CD4-positive, alpha-beta T cell treated with Interleukin-17A for 1 hour (primary cell): Measurements from ENCODE around the gene MTFP1.
A peak's percentile ranks its signal among the peaks of the same experiment; 100 is the strongest.
"Not testable (repeated sequence)": the region's sequence is repeated elsewhere in the genome, so short reads cannot be mapped to it uniquely, and the experiment has no call there.

ENCODE experiments used
- DNase-seq: peaks from one replicate; pipeline ENCODE4 v3.0.0-alpha.2; 2020

MTFP1 gene, protein sequence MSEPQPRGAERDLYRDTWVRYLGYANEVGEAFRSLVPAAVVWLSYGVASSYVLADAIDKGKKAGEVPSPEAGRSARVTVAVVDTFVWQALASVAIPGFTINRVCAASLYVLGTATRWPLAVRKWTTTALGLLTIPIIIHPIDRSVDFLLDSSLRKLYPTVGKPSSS

DNA sequence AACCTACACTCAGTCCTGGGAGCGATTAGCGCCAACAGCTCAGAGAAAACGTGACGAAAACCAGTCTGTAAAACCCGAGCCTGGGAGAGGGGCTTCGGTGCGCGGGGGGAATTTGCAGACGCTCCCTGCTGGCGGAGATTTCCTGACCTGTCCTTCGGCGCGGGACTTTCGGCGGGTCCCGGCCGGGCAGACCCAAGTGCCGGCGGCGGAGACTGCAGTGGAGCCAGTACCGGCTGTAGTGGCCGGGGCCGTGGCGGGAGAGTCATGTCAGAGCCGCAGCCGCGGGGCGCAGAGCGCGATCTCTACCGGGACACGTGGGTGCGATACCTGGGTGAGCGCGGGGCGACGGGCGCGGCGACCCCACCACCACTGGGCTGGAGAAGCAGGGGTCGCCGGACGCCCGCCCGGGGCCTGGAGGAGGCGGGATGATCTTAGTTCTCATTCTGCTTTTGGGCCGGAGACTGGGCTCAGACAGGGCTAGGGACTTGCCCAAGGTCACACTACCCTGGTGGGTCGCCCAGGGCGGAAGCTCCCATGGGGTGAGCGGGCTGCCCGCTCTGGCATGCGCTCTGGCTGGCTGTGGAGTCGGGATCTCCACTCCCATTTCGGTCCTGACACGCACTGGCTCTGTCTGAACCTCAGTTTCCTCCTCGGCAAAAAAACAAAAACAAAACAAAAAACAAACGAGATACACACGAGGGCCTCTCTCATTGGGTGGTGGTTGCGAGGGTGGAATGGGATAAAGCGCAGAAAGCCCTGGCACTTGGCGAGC is at the start of gene MTFP1:
Gene MTFP1 (plus strand): TSS at position 153 of the 772 bp plus-strand sequence. CDS start 112 bp downstream, at position 265.
- DNase-seq: peak; percentile 62

DNA sequence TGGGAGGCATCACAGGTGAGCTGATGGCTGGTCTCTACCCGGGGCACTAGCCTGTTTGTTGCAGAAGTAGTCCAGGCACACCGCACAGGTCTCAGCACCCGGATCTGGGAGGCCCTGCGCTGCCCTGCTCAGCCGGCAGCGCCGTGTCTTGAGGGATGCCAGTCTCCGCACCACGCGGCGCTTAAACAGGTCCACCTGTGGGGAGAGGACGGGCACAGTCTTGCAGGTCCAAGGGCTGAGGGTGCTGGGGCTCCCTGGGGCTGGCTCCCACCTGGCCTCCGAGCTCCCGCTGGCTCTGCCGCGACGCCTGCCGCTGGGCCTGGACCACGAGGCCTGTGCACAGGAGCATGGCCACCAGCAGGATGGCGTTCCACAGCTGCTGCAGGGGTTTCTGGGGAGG is 45.6 kb upstream of the MTFP1 start:
- no peak for DNase-seq

DNA sequence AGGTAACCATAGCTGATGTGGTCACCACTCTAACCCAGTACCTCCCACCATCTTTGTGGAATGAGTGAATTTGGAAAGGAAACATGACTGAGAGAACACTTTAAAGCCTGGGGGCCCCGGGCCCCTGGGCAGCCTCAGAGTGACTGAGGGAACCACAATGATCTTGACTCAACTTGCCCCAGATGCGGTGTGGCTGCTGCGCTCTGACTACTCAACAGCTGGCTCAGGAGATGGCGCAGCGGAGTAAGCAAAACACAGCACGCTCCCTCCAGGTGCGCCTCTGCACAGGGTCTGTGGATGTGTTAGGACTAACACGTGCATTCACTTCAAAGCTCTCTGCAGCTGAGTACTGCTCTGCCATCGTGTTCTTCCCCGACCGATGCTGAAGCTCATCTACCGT is 44.3 kb upstream of the MTFP1 start:
- no peak for DNase-seq

DNA sequence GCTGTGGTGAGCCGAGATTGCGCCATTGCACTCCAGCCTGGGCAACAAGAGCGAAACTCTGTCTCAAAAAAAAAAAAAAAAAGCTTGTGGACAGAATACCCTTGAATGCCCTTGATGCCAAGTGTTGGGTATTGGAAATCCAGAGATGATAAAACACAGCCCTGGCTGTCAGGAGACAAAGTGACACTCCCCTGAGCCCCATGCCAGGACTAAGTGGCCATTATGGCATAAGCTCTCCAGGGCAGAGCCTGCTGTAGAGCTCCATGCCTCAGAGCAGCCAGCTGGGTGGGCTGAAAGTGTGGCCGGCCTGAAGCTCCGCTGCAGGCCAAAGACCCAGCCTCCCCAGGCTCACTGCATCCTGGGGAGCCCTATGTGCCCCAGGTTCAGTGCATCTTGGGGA is 43.2 kb upstream of the MTFP1 start:
- no peak for DNase-seq

DNA sequence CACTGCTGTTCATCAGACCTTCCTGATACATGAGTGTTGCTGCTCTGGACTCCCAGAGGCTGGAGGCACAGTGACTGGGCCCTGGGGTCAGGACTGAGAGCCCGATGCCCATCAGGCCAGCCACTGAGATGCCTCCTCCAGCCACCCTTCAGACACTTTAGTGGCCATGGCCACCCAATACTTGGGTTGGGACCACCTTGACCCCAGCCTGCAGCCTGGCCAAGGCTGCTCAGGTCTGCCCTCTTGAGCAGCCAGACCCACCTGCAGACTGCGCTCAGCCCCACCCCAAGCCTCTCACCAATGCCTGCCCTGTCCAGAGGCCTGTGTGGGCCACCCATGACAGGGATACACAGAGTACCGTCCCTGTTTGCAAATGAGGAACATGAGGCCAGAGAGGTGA is 42.5 kb upstream of the MTFP1 start:
- DNase-seq: no peak

DNA sequence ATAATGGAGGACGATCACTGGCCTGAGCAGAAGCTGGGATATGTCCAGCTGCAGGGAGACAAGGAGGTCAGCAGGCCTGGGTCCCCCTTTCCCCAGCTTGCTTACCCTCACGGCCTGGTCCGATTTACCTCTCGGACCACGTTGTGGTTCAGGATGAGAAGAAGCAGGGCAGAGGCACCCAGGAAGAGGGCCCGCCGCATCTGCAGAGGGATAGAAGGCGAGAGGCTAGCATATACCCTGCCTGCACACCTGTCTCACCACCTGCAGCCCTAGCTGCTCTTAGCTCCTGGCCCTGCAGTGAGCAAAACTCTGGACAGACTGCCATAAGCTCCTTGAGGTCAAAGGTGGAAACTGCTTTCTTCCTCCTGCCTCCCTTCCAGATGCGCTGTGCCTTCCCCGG is 39.6 kb upstream of the MTFP1 start:
- no peak for DNase-seq

DNA sequence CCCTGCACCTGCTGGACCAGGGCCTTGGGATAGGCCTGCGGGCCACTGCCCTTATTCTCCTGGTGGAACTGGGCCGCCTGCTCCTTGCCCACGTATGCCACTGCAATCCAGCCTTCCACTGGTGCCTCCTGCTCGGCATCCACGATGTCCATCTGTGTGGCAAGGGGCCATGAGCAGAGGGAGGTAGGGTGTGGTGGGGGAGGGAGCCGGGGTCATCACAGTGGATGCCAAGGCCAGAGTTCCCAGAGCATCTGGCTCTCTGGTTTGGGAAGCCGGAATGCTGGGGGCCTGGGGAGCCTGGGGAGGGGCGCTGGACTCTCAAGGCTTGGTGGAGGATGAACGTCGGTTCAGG is 39.0 kb upstream of the MTFP1 start:
- no peak for DNase-seq

DNA sequence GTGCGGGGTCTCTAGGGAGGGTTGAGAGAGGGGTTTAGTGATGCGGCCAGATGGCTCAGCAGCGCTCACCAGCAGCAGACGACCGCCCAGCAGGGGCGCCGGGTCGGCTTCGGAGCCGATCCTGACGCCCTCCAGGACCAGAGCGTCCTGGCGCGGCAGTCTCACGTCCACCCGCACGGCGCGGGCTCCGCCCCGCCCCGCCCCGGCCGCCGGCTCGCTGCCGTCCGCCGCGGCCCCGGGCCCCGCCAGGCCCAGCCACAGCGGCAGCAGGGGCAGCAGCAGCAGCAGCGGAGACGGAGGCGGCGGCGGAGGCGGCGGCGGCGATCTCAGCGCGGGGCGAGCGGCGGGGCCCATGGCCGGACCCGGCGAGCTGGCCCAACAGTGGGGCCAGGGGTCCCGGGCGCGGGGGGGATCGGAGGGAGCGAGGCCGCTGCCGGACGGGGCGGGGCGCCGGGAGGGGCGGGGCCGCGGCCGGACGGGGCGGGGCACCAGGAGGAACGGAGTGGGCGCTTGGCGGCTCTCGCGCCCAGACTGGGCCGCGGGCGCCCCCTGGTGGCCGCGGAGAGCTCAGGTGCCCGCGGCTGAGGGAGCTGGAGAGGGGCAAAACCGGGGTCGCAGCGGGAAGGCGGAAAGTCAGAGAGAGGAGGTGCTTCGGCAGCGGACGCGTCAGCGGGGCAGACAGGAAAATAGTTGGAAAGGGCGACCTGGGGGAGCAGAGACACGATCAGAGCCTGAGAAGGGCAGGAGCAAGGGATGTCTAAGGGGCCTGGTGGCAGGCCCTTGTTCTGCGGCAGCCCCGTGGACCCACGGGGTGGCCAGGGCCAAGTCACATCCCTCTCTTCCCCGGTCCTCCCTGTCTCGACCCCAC is 38.4 kb upstream of the MTFP1 start, which contains the start of gene RNF215:
Gene RNF215 (minus strand): TSS at position 452 of the 868 bp plus-strand sequence. CDS start 98 bp downstream, at position 354.
- DNase-seq: peak; percentile 76

DNA sequence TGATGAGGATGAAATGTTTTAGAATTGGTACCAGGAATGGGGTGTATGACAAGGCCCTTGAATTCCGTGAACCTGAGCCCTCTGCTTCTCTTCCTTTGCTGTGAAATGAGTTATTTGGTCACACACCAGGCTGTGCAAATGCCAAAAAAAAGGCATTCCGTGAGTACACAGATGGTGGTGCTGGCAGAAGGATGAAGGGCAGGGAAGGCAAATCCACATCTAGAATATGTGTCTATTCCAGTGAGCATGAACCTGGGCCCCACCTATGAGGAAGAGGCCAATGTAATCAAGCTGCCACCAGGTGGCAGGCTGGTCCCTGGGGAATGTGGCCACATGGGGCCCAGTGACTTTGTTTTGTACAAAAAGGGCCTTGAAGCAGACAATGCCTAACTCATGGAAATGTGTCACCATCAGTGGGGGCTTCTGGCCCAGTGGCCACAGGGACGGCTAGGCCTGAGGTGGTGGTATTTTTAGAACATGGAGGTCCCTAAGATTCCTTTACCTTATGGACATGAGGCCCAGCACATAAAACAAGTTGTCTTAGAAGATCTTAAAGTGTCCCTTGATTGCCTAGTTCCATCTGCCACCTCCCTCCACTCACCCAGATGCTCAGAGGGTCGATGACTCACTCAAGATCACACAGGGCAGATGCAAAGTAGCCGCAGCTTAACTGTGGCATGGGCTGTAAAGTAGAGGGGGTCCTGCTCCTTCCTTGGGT is 34.4 kb upstream of the MTFP1 start:
- DNase-seq: peak; percentile 83

DNA sequence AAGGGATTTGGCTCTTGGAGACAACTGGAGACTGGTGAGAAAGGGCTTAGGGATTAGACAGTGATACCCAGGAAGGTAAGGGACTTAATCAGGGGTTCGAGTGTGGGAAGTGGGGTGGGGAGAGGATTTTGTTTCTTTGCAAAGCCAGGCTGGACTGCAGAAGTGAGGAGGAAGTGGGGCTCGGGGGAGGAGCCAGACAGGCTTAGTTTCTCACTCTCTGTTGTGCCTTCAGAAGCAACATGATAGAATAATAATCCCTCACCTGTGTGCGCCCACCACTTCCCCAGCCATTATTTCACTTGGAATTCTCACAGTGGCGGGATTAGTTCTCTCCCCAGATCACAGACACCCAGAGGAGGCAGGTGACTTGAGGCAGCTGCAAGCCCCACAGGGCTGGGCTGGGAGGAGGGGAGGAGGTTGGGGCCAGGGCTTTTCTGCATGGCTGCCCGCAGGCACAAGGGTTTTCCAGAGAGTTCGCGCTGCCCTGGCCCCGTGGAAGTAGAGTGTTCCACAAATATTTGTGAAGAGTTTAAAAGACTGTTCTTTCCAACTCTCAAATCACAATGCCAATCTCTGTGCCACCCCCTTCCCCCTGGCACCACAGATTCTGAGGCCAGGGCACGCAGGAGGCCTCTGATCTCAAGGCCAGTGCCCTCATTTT is 32.8 kb upstream of the MTFP1 start:
- no peak for DNase-seq

DNA sequence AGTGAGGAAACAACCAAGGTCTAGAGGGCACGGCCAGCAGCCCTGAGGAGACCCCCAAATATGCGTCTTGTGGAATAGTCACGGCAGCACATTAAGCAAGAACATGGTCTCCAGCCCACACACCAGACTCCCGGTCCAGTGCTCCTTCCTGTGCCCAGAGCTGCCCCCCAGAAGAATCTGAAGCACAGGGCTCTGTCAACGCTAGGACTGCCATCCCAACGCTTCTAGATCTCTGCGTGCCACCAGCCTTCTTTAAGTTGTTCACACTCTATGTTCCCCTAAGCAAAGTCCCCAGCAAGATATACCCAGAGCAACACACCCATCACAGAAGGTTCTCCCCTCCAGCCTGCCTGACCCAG is 32.3 kb upstream of the MTFP1 start:
- DNase-seq: no peak

DNA sequence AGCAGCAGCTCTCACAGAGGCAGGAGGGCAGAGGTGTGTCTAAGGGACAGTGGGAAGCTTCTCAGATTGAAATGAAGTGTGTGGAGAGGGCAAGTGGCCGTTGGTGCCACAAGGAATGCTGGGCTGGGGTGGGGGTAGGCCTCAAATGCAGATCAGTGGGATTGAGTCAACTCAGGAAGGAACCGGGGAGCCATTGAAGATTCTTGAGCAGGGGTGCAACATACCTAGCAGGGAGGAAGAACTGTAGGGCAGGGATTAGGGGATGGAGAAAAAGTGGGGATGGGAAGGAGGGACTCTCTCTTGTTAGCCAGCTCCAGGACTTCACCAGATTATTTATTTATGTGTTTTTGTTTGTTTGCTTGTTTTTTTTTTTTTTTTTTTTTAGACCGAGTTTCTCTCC is 31.7 kb upstream of the MTFP1 start:
- DNase-seq: no peak

DNA sequence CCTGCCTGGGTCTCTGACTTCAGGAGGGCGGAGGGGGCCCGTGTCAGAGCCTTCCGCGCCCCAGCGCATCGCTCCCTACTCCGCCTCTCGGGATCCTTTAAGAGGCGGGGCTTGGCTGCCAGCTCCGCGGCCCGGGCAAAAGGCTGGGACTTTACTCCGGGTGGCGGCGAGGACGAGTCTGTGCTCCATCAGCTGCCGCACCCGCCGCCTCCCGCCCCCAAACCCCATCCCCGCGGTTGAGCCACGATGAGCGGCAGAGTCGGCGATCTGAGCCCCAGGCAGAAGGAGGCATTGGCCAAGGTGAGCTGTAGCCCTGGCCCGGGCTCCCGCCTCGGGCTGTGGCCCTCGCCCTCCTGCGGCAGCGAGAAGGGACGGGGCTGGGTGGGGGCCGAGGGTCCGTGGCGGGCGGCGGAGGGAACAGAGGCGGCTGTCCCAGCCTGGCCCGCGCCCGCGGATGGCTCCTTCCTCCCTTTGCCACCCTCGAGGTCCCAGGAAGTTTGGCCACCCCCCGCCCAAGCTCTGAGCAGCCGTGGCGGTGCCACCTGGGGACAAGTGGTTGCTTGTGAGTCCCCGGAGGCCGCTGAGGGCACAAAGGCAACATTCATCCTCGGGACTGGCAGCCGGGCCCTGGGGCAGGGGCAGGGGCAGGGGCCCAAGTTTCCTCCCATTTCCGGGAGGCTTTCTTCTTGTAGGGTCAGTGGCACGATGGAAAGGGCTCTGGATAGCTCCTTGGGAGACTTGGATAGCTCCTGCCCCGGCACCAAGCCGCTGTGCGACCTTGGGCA is 28.5 kb upstream of the MTFP1 start, which contains the start of gene SEC14L2:
Gene SEC14L2 (plus strand): TSS at position 148 of the 785 bp plus-strand sequence. CDS start 99 bp downstream, at position 247.
- DNase-seq: peak; percentile 61

DNA sequence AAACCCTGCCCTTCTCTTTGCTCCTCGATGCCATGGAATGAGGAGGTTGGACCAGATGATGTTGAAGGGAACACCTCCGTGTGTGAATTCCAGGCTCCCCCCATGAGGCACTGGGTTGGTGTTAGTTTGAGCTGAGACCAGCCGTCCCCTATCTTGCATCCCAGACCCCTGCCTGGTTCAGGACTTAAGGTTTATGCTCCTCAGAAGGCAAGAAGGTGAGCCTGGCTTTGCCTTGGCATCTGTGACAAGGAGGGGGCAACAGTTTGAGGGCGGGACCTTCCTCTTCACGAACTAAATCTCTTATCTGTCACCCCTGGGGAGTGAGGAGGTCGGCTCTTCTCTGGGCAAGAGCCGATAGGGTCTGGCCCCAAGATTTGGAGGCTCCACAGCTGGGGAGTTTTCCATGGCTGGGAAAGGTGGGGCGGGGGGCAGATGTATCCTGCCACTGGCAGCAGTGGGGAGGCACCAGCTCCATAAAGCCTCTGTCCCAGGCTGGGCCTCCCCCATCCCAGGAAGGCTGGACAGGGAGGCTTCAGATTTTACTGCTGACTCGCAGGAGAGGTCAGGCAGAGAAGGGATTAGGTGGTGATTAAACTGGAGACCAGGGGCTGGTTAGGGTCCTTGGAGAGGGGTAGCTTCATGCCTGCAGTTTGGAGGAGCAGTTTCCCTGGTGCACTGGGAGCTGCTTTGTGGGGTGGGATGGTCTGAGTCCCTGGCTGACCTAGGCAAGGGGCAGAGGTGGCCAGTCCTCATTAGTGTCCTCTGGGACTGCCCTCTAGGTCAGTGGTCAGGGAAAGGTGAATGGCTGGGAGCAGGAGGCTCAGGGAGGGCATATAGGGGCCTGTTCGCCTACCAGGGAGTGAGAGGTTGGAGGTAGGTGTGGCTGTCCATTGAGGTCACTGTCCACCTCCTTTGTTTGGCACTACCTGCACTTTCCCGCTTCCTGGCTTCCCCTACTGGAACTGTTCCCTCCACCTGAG is 27.6 kb upstream of the MTFP1 start:
- no peak for DNase-seq

DNA sequence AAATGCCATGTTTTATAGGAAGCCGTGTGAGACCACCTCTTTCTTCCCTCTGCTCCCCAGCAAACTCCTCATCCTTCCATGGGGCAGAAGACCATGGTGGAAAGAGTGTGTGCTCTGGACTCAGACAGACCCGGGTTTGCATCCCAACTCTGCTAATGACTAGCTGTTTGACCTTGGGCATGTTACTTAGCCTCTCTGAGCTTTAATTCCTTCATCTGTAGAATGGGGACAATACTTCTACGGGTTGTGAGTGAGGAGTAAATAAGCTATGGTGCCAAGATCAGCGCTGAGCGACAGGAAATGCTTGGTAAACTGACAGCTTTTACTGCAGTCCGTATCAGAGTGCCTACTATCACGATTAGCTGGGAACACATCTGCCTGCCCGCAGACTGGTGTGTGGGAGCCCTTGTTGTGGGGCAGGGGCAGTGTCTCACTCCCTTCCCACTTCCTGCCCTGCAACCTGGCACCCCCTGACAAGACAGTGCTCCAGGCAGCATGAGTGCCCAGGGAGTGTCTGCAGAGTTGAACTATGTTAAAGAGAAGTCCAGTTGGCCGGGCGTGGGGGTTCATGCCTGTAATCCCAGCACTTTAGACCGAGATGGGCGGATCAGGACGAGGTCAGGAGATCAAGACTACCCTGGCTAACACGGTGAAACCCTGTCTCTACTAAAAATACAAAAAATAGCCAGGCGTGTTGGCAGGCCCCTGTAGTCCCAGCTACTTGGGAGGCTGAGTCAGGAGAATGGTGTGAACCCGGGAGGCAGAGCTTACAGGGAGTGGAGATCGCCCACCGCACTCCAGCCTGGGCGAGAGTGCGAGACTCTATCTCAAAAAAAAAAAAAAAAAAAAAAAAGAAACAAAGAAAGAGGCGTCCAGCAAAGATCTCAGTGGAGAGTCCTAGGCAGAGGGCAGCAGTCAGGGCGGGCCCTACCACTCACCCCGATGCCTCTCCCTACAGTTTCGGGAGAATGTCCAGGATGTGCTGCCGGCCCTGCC is 26.6 kb upstream of the MTFP1 start:
- DNase-seq: no peak

DNA sequence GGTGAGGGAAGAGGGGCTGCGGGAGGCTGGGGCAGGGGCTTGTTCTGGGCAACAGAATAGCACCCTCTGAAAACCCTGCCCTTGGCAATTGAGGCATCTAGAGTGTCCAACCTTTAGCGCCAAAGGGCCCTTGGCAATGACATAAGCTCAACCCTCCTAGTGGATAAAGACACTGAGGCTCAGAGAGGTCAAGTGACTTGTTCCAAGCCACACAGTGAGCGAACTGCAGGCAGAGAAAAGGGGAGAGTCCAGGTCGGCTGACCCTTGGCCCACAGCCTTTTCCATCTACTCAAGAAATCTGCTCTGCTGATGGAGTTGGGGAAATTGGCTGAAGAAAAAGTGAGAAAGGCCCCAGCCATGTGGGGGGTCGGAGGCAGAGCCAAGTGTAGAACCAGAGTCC is 25.9 kb upstream of the MTFP1 start:
- no peak for DNase-seq

DNA sequence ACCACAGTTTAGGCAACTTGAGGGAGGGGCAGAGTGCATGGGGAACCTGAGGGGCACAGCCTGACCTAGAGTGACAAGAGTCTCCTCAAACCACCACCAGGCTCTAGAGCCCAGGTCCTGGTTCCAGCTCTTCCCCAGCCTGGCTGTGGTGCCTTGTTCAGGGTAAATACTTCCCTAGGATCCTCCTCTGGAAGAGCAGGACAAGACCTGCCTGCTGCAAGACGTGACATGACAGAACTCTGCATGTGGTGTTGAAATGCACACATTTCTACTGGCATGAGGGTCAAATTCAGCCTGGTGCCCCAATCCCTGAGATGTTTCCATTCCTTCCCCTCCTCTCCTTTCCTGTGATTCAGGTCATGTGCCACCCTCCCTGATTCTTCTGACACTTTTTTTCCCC is 25.4 kb upstream of the MTFP1 start:
- DNase-seq: no peak

DNA sequence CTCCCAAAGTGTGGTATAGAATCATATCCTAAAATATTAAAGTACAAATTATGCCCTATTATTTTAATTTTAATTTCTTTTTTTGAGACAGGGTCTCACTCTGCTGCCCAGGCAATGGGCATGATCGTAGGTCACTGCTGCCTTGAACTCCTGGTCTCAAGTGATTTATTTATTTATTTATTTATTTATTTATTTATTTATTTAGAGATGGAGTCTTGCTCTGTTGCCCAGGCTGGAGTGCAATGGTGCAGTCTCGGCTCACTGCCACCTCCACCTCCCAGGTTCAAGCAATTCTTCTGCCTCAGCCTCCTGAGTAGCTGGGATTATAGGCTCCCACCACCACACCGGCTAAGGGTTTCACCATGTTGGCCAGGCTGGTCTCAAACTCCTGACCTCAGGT is 24.5 kb upstream of the MTFP1 start:
- DNase-seq: not testable (repeated sequence)
